DOHH2 (cell line): ENCODE measurements around the gene NUBP2.

ENCODE experiments used
- EZH2phosphoT487 ChIP-seq: fragments of 200-600 bp; sonication (generic); IDR thresholded peaks from 2 replicates; pipeline ENCODE4 v1.6.1; 2017; ENCODE audit warnings: borderline replicate concordance, mild to moderate bottlenecking, antibody characterized with exemption, low read length, moderate library complexity, mixed read lengths
- TF ChIP-seq, protein P1 (sequence below): fragments of 200-600 bp; sonication (generic); IDR thresholded peaks from one replicate; pipeline ENCODE4 v1.5.1; 2014; ENCODE audit warnings: antibody characterized with exemption, mild to moderate bottlenecking, low read depth, low read length; ENCODE audit not compliant: poor library complexity, severe bottlenecking

DNA sequence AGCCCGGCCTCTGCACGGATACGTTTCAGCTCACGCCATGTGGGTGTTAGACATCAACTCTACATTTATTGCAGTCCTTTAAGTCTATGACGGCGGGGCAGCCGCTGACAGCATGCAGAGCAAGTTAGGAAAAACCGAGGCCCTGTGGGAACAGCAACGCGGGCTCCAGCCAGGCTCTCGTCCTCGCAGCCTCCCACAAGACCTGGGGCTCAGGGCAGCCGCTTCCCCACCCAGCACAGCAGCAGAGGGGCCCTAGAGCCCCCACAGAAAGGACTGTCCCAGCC lies 6.1 kb upstream of the NUBP2 start:
- TF ChIP-seq, protein P1, sequence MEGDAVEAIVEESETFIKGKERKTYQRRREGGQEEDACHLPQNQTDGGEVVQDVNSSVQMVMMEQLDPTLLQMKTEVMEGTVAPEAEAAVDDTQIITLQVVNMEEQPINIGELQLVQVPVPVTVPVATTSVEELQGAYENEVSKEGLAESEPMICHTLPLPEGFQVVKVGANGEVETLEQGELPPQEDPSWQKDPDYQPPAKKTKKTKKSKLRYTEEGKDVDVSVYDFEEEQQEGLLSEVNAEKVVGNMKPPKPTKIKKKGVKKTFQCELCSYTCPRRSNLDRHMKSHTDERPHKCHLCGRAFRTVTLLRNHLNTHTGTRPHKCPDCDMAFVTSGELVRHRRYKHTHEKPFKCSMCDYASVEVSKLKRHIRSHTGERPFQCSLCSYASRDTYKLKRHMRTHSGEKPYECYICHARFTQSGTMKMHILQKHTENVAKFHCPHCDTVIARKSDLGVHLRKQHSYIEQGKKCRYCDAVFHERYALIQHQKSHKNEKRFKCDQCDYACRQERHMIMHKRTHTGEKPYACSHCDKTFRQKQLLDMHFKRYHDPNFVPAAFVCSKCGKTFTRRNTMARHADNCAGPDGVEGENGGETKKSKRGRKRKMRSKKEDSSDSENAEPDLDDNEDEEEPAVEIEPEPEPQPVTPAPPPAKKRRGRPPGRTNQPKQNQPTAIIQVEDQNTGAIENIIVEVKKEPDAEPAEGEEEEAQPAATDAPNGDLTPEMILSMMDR, result no peak
- TF ChIP-seq EZH2phosphoT487, result no peak
